A673 (cell line): ENCODE data around the gene DPF3.

Source experiments
- EZH2 ChIP-seq: fragments of 200-600 bp; sonication (generic); IDR thresholded peaks from 2 replicates; pipeline ENCODE4 v1.6.1; 2017; ENCODE audit warnings: borderline replicate concordance, low read depth, mild to moderate bottlenecking, mixed read lengths, antibody characterized with exemption, low read length; ENCODE audit not compliant: poor library complexity, severe bottlenecking
- TF ChIP-seq, protein P1 (sequence below): fragments of 300-800, 200-600 bp; sonication (generic); conservative IDR thresholded peaks from 2 replicates; pipeline ENCODE4 v1.5.1; 2017; ENCODE audit warnings: low read depth, mild to moderate bottlenecking, antibody characterized with exemption, low read length, moderate library complexity, mixed read lengths

DNA sequence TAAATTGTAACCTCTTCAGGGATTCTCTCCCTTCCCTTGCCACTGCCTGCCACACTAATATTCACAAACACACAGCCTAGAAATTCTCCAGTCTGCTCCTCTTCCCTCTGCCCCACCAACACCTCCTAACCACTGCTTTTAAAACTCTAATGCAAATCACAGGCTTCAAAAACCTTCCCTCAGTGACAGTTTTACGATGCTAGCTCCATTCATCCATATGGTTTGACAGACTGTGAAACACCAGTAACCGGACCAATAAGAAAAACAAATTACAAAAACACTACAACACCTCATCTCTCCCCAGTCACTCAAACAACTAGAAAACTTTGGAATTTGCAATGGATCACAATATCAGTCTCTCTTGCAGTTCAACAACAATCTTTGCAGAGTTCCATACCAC, 5.7 kb downstream of the DPF3 start:
- TF ChIP-seq, protein P1, sequence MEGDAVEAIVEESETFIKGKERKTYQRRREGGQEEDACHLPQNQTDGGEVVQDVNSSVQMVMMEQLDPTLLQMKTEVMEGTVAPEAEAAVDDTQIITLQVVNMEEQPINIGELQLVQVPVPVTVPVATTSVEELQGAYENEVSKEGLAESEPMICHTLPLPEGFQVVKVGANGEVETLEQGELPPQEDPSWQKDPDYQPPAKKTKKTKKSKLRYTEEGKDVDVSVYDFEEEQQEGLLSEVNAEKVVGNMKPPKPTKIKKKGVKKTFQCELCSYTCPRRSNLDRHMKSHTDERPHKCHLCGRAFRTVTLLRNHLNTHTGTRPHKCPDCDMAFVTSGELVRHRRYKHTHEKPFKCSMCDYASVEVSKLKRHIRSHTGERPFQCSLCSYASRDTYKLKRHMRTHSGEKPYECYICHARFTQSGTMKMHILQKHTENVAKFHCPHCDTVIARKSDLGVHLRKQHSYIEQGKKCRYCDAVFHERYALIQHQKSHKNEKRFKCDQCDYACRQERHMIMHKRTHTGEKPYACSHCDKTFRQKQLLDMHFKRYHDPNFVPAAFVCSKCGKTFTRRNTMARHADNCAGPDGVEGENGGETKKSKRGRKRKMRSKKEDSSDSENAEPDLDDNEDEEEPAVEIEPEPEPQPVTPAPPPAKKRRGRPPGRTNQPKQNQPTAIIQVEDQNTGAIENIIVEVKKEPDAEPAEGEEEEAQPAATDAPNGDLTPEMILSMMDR: no peak
- no peak for TF ChIP-seq EZH2
